ENCODE results near the gene SLC35F6. TPM values are rescaled to one million over a fixed set of nuclear protein-coding genes. Genes with fewer than 3 reads are reported as not detected.

Gene SLC35F6
- total RNA-seq, 1 donor from 2014 or later = 5.6 TPM

GRCh38 chr2:26765475-26766200 is 1.6 kb downstream of the SLC35F6 start:
- Histone ChIP-seq H3K79me2 (ENCODE audit: low read depth) (peaks cover 10% of the 10 kb centered on the region), H3K27ac (no peak overlapping the region), H4K20me1 (ENCODE audit: low read depth) (peaks cover 27% of the 10 kb centered on the region), H3K4me2 (peak overlapping the region; percentile 88), H3K4me3 (no peak overlapping the region), H3K36me3 (no peaks in the 10 kb centered on the region), H3K9me3 (ENCODE audit: low read depth) (no peaks in the 10 kb centered on the region), H3K4me1 (peaks cover 11% of the 10 kb centered on the region), H3F3A (ENCODE audit: low read depth) (peaks cover 7% of the 10 kb centered on the region), H2AFZ (replicated peaks) (no peak overlapping the region), H3K27me3 (no peaks in the 10 kb centered on the region), H3K9ac (no peak overlapping the region)
- peaks cover 9% of the 10 kb centered on the region for H3K27me3 Mint-ChIP-seq (ENCODE audit: insufficient read depth, low read depth)
- H3K4me3 Mint-ChIP-seq = peak overlapping the region; percentile 91
- H3K27ac Mint-ChIP-seq = no peak overlapping the region
- H3K36me3 Mint-ChIP-seq = peaks cover 1% of the 10 kb centered on the region
- peaks cover 34% of the 10 kb centered on the region for H3K4me1 Mint-ChIP-seq
- TF ChIP-seq EZH2 (IDR thresholded peaks at IDR 0.05) = no peak
- no peak for TF ChIP-seq CTCF (IDR thresholded peaks at IDR 0.05)
- TF ChIP-seq EZH2phosphoT487 (IDR thresholded peaks at IDR 0.05) = no peak
- DNase-seq (ENCODE audit: low spot score) = no peak
- no peaks in the 10 kb centered on the region for H3K9me3 Mint-ChIP-seq

DNA sequence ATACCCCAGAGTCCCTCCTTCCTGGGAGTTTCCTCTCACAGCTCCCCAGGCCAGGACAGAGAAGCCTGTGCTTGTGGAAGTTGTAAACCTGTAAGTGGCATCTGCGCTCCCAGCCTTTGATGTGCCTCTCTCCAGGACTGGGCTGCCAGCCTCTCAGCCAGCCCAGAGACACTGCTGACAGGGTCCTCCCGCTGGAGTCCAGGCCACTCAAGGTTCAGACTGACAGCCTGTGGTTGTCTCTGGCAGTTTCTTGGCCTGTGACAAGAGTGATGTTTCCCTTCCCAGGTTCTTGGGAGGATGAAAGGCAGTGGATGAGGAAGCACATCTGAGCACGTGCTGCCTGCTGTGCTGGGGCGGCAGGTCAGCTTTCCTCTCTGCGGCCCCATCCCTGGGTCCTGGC is 3.0 kb downstream of the SLC35F6 start:
- peaks cover 37% of the 10 kb centered on the region for H4K20me1 ChIP-seq (ENCODE audit: low read depth)
- H3K27ac ChIP-seq = no peak overlapping the region
- H3K79me2 ChIP-seq (ENCODE audit: low read depth) = peaks cover 10% of the 10 kb centered on the region
- TF ChIP-seq CTCF (IDR thresholded peaks at IDR 0.05) (no peak), EZH2phosphoT487 (IDR thresholded peaks at IDR 0.05) (no peak), EZH2 (IDR thresholded peaks at IDR 0.05) (no peak)
- Mint-ChIP-seq H3K36me3 (peaks cover 1% of the 10 kb centered on the region), H3K4me3 (no peak overlapping the region), H3K4me1 (peaks cover 34% of the 10 kb centered on the region), H3K9me3 (no peaks in the 10 kb centered on the region), H3K27ac (no peak overlapping the region), H3K27me3 (ENCODE audit: insufficient read depth, low read depth) (peaks cover 9% of the 10 kb centered on the region)
- no peak for DNase-seq (ENCODE audit: low spot score)
- no peaks in the 10 kb centered on the region for H3K27me3 ChIP-seq
- no peaks in the 10 kb centered on the region for H3K36me3 ChIP-seq
- H3K4me3 ChIP-seq = no peak overlapping the region
- H2AFZ ChIP-seq (replicated peaks) = no peak overlapping the region
- H3K4me1 ChIP-seq = peaks cover 11% of the 10 kb centered on the region
- H3F3A ChIP-seq (ENCODE audit: low read depth) = peaks cover 7% of the 10 kb centered on the region
- no peaks in the 10 kb centered on the region for H3K9me3 ChIP-seq (ENCODE audit: low read depth)
- H3K9ac ChIP-seq = peak overlapping the region; percentile 2
- H3K4me2 ChIP-seq = no peak overlapping the region

DNA sequence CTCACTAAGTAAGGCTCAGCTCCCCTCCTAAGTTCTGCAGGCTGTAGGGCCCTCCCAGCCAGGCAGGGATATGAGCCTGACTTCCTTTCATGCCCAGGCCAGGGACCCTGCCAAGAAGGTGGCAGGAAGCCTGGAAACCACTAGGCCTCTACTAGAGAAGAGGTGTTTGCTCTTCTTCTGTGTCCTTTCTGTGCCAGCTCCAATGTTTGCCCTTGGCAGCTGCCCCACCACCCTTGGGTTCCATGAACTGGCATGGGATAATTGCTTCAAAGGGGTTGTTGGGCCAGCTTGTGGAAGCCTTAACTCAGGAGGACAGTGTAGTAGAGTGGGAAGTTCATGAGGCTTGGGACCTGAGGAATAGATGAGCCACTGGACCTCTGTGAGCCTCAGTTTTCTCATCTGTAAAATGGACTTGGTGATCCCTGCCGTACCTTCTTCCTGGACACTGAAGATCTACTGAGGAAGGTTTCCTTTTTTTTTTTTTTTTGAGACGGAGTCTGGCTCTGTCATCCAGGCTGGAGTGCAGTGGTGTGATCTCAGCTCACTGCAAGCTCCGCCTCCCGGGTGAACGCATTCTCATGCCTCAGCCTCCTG is 3.9 kb downstream of the SLC35F6 start:
- Mint-ChIP-seq H3K27me3 (ENCODE audit: insufficient read depth, low read depth) (peaks cover 8% of the 10 kb centered on the region), H3K4me1 (peaks cover 33% of the 10 kb centered on the region), H3K9me3 (no peaks in the 10 kb centered on the region), H3K36me3 (peaks cover 1% of the 10 kb centered on the region), H3K4me3 (no peak overlapping the region), H3K27ac (no peak overlapping the region)
- H3K79me2 ChIP-seq (ENCODE audit: low read depth) = peaks cover 10% of the 10 kb centered on the region
- TF ChIP-seq EZH2phosphoT487 (IDR thresholded peaks at IDR 0.05) = no peak
- TF ChIP-seq EZH2 (IDR thresholded peaks at IDR 0.05) = no peak
- TF ChIP-seq CTCF (IDR thresholded peaks at IDR 0.05) = no peak
- no peak overlapping the region for H3K4me2 ChIP-seq
- H4K20me1 ChIP-seq (ENCODE audit: low read depth) = peaks cover 37% of the 10 kb centered on the region
- H2AFZ ChIP-seq (replicated peaks) = no peak overlapping the region
- H3K36me3 ChIP-seq = no peaks in the 10 kb centered on the region
- no peak overlapping the region for H3K9ac ChIP-seq
- H3K9me3 ChIP-seq (ENCODE audit: low read depth) = no peaks in the 10 kb centered on the region
- no peak overlapping the region for H3K4me3 ChIP-seq
- peaks cover 6% of the 10 kb centered on the region for H3F3A ChIP-seq (ENCODE audit: low read depth)
- no peak overlapping the region for H3K27ac ChIP-seq
- H3K4me1 ChIP-seq = peaks cover 11% of the 10 kb centered on the region
- no peak for DNase-seq (ENCODE audit: low spot score)
- H3K27me3 ChIP-seq = no peaks in the 10 kb centered on the region
